HG02840 (cell line): ENCODE data around the gene SLX9.
A peak's percentile ranks its signal among the peaks of the same experiment; 100 is the strongest.

Source experiments
- ATAC-seq: cut with Tn5 transposase; IDR thresholded peaks from one replicate; pipeline ENCODE4 v1.9.1; 2021; ENCODE audit warnings: mild to moderate bottlenecking, moderate library complexity, moderate number of reproducible peaks; ENCODE audit not compliant: unreplicated experiment, low FRiP score

The SLX9 gene

GRCh38 chr21:44939532-44940115 lies at the start of gene SLX9:
Gene SLX9, plus strand, starts transcription at chr21:44940029. Its CDS starts 29 bp downstream, at chr21:44940058.
- ATAC-seq = peak; percentile 56

- ATAC-seq = no peak
These were observed 49.4 kb upstream of the SLX9 start for GRCh38 chr21:44890338-44890931.

GRCh38 chr21:44890961-44891541 lies 48.8 kb upstream of the SLX9 start:
- no peak for ATAC-seq

- ATAC-seq = no peak
These were observed 48.2 kb upstream of the SLX9 start for GRCh38 chr21:44891631-44892031.

- ATAC-seq = no peak
These were observed 47.7 kb upstream of the SLX9 start for GRCh38 chr21:44892095-44892494.

GRCh38 chr21:44892536-44893277 lies 47.1 kb upstream of the SLX9 start:
- no peak for ATAC-seq

- ATAC-seq = no peak
These were observed 46.6 kb upstream of the SLX9 start for GRCh38 chr21:44893278-44893556.

GRCh38 chr21:44893948-44894656 lies 45.7 kb upstream of the SLX9 start:
- ATAC-seq = no peak

- no peak for ATAC-seq
These were observed 45.0 kb upstream of the SLX9 start for GRCh38 chr21:44894687-44895302.

GRCh38 chr21:44895859-44896258 lies 44.0 kb upstream of the SLX9 start:
- no peak for ATAC-seq

- no peak for ATAC-seq
These were observed 43.1 kb upstream of the SLX9 start for GRCh38 chr21:44896561-44897286.

GRCh38 chr21:44897326-44898010 lies 42.4 kb upstream of the SLX9 start:
- no peak for ATAC-seq

GRCh38 chr21:44898011-44898488 lies 41.8 kb upstream of the SLX9 start:
- ATAC-seq = no peak

- ATAC-seq = no peak
These were observed 40.7 kb upstream of the SLX9 start for GRCh38 chr21:44898851-44899767.

- no peak for ATAC-seq
These were observed 39.9 kb upstream of the SLX9 start for GRCh38 chr21:44899768-44900558.

GRCh38 chr21:44900559-44901251 lies 39.1 kb upstream of the SLX9 start:
- ATAC-seq = no peak
